ENCODE data around the gene ADARB2.

ADARB2 gene

GRCh38 chr10:1734288-1734687 is 3.0 kb downstream of the ADARB2 start:
- DNase-seq = no peak

GRCh38 chr10:1733720-1734119 is 3.6 kb downstream of the ADARB2 start:
- no peak for DNase-seq

- no peak for DNase-seq
Observed at GRCh38 chr10:1732564-1732996, 4.7 kb downstream of the ADARB2 start.

GRCh38 chr10:1731592-1731991 is 5.7 kb downstream of the ADARB2 start:
- DNase-seq = no peak

- no peak for DNase-seq
Observed at GRCh38 chr10:1729751-1730150, 7.6 kb downstream of the ADARB2 start.

GRCh38 chr10:1726861-1727260 is 10.5 kb downstream of the ADARB2 start:
- no peak for DNase-seq

- no peak for DNase-seq
Observed at GRCh38 chr10:1724921-1725488, 12.3 kb downstream of the ADARB2 start.

- no peak for DNase-seq
Observed at GRCh38 chr10:1716839-1717238, 20.5 kb downstream of the ADARB2 start.

- peak; percentile 33 for DNase-seq
Observed at GRCh38 chr10:1715821-1716220, 21.5 kb downstream of the ADARB2 start.

GRCh38 chr10:1712944-1713671 is 24.2 kb downstream of the ADARB2 start:
- DNase-seq = no peak

GRCh38 chr10:1712314-1712713 is 25.0 kb downstream of the ADARB2 start:
- DNase-seq = no peak

- no peak for DNase-seq
Observed at GRCh38 chr10:1709161-1709560, 28.2 kb downstream of the ADARB2 start.

- no peak for DNase-seq
Observed at GRCh38 chr10:1708746-1709145, 28.6 kb downstream of the ADARB2 start.

GRCh38 chr10:1706711-1707110 is 30.6 kb downstream of the ADARB2 start:
- peak; percentile 12 for DNase-seq

GRCh38 chr10:1706256-1706655 is 31.1 kb downstream of the ADARB2 start:
- no peak for DNase-seq

GRCh38 chr10:1698185-1698584 is 39.1 kb downstream of the ADARB2 start:
- DNase-seq = peak; percentile 5

GRCh38 chr10:1696106-1696505 is 41.2 kb downstream of the ADARB2 start:
- no peak for DNase-seq

- DNase-seq = no peak
Observed at GRCh38 chr10:1690086-1690485, 47.2 kb downstream of the ADARB2 start.

GRCh38 chr10:1688531-1688930 is 48.8 kb downstream of the ADARB2 start:
- no peak for DNase-seq

- no peak for DNase-seq
Observed at GRCh38 chr10:1687623-1688150, 49.6 kb downstream of the ADARB2 start.

- no peak for DNase-seq
Observed at GRCh38 chr10:1687190-1687589, 50.1 kb downstream of the ADARB2 start.

GRCh38 chr10:1686491-1686749 is 50.9 kb downstream of the ADARB2 start:
- no peak for DNase-seq

GRCh38 chr10:1685699-1686490 is 51.4 kb downstream of the ADARB2 start:
- no peak for DNase-seq

GRCh38 chr10:1684991-1685390 is 52.3 kb downstream of the ADARB2 start:
- no peak for DNase-seq
